ENCODE results near the gene SMCR8.

- no peak for TF ChIP-seq REST (IDR thresholded peaks at IDR 0.05; ENCODE audit: insufficient replicate concordance, low read depth)
- TF ChIP-seq CTCF (IDR thresholded peaks at IDR 0.05; ENCODE audit: insufficient read depth, low read length) = no peak
Measured at GRCh38 chr17:18321309-18321708, 6.2 kb downstream of the SMCR8 start.

All from HL-60 (cell line).